HepG2 (cell line): ENCODE measurements around the gene NDUFS4. TPM values are rescaled to one million over a fixed set of nuclear protein-coding genes. Genes with fewer than 3 reads are reported as not detected.
A peak's percentile ranks its signal among the peaks of the same experiment; 100 is the strongest.

Source experiments
- CHD4 ChIP-seq: fragments of 200-600 bp; sonication (generic); IDR thresholded peaks from 2 replicates; pipeline ENCODE4 v1.7.0; 2017; ENCODE audit warnings: mild to moderate bottlenecking, low read length, borderline replicate concordance
- GLI4 ChIP-seq: sonication (generic); formaldehyde crosslinking; IDR thresholded peaks from 2 replicates; pipeline ENCODE4 v1.5.1; 2020; ENCODE audit warnings: missing genetic modification reagents, mild to moderate bottlenecking, moderate library complexity, borderline replicate concordance
- JDP2 ChIP-seq: sonication (generic); formaldehyde crosslinking; IDR thresholded peaks from 2 replicates; pipeline ENCODE4 v1.8.1; 2022; ENCODE audit warnings: missing genetic modification reagents, borderline replicate concordance
- KAT7 ChIP-seq: IDR thresholded peaks from 2 replicates; pipeline ENCODE4 v1.6.1; 2018; ENCODE audit warnings: borderline replicate concordance, missing compliant biosample characterization
- KDM1A ChIP-seq: IDR thresholded peaks from 2 replicates; pipeline ENCODE4 v1.6.1; 2016; ENCODE audit warnings: missing compliant biosample characterization
- KDM2A ChIP-seq: sonication (generic); formaldehyde crosslinking; IDR thresholded peaks from 2 replicates; pipeline ENCODE4 v1.4.0; 2020; ENCODE audit warnings: low read depth, missing genetic modification reagents, borderline replicate concordance
- KLF12 ChIP-seq: sonication (generic); formaldehyde crosslinking; IDR thresholded peaks from 2 replicates; pipeline ENCODE4 v1.4.0; 2020; ENCODE audit warnings: missing genetic modification reagents, borderline replicate concordance
- NCOA2 ChIP-seq: sonication (generic); formaldehyde crosslinking; IDR thresholded peaks from 2 replicates; pipeline ENCODE4 v1.8.0; 2022; ENCODE audit warnings: inconsistent platforms
- NR2C2 ChIP-seq: sonication (generic); formaldehyde crosslinking; IDR thresholded peaks from 2 replicates; pipeline ENCODE4 v1.4.0; 2020; ENCODE audit warnings: missing genetic modification reagents, mild to moderate bottlenecking, moderate library complexity, borderline replicate concordance
- SMYD3 ChIP-seq: sonication (generic); formaldehyde crosslinking; IDR thresholded peaks from 2 replicates; pipeline ENCODE4 v1.8.1; 2023; ENCODE audit warnings: mild to moderate bottlenecking, missing genetic modification reagents
- TAF1 ChIP-seq: sonication (generic); formaldehyde crosslinking; IDR thresholded peaks from 2 replicates; pipeline ENCODE4 v1.4.0; 2020; ENCODE audit warnings: missing genetic modification reagents
- THYN1 ChIP-seq: sonication (generic); formaldehyde crosslinking; IDR thresholded peaks from 2 replicates; pipeline ENCODE4 v1.8.1; 2023; ENCODE audit warnings: low read depth, mild to moderate bottlenecking, moderate library complexity, missing genetic modification reagents, borderline replicate concordance
- TP53 ChIP-seq: sonication (generic); formaldehyde crosslinking; conservative IDR thresholded peaks from 2 replicates; pipeline ENCODE4 v1.4.0; 2020; ENCODE audit warnings: missing genetic modification reagents
- ZNF207 ChIP-seq: fragments of 450-650 bp; IDR thresholded peaks from 2 replicates; pipeline ENCODE4 v1.6.1; 2016; ENCODE audit warnings: antibody characterized with exemption, borderline replicate concordance
- ZNF589 ChIP-seq: sonication (generic); formaldehyde crosslinking; conservative IDR thresholded peaks from 2 replicates; pipeline ENCODE4 v1.8.0; 2022; ENCODE audit warnings: mild to moderate bottlenecking, moderate library complexity, missing genetic modification reagents
- ZNF678 ChIP-seq: sonication (generic); formaldehyde crosslinking; IDR thresholded peaks from 2 replicates; pipeline ENCODE4 v1.4.0; 2020; ENCODE audit warnings: mild to moderate bottlenecking, missing genetic modification reagents
- ZSCAN30 ChIP-seq: sonication (generic); formaldehyde crosslinking; IDR thresholded peaks from 2 replicates; pipeline ENCODE4 v1.5.0; 2020; ENCODE audit warnings: mild to moderate bottlenecking, missing genetic modification reagents
- polyA plus RNA-seq, 8 experiments: library from polyadenylated mRNA; depleted of rRNA in 3 of 8; stranded (reverse) in 7 of 8; unstranded in 1 of 8; fragments of >200 nt; fragmentation: Illumina TruSeq in 4 of 8; extraction: Trizol in 4 of 8; gene quantifications; 2 replicates each; pipeline versions ENCODE4 v1.2.1 to v1.2.3, GENCODE V29; 2011 to 2016; ENCODE audit warnings: low read depth in 4 of 8, missing spikeins in 1 of 8, mixed read lengths in 1 of 8; ENCODE audit not compliant: insufficient read depth in 1 of 8
- total RNA-seq, 5 experiments: library from RNA; depleted of rRNA; stranded (reverse); fragments of >200 nt; fragmentation: Illumina TruSeq; extraction: Trizol; gene quantifications; 2 replicates each; pipeline ENCODE4 v1.2.3, GENCODE V29; 2016; ENCODE audit warnings: low read depth in 1 of 5
- TF ChIP-seq, protein P1 (sequence below): sonication (generic); formaldehyde crosslinking; IDR thresholded peaks from 2 replicates; pipeline ENCODE4 v1.4.0; 2020; ENCODE audit warnings: mild to moderate bottlenecking, missing genetic modification reagents
- TF ChIP-seq, protein P2 (sequence below): sonication (generic); formaldehyde crosslinking; IDR thresholded peaks from 2 replicates; pipeline ENCODE4 v1.4.0; 2020; ENCODE audit warnings: mild to moderate bottlenecking, missing genetic modification reagents, borderline replicate concordance

NDUFS4 gene
- total and polyA plus RNA-seq, 2 of the 13 experiments (the other 11 are each of a cell fraction or from before 2014, with no cell fraction given) = 121 to 126 TPM

DNA sequence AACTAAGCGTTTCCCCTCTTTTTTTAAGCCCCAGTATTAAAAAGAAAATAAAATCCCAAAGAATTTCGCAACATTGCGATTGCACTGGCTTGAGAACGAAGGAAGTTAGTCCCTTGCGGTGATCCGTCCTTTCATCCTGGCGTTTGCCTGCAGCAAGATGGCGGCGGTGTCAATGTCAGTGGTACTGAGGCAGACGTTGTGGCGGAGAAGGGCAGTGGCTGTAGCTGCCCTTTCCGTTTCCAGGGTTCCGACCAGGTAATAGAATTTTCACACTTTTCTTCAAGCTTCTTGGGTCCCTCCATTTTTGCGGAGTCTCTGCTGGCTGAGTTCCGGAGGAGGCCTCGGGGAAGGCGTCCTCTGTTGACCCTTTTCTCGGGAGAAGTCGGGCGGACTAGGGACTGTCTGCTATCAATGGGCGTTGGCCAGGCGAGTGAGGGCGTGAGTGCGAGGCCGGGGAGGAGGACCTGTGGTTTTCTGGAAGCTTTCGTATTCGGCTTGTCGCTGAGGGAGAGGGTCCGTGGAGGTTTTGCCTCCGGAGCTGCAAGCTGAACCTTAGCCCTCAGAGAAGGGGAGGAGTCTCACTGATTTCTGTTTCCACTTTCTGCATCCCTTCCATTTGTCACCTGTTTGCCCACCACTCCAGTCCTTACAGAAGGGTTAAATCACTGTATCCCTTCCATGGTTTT is at the start of gene NDUFS4 (continued):
- TF ChIP-seq CHD4 (no peak), JDP2 (CRISPR knock-in tag) (no peak), KAT7 (CRISPR knock-in tag) (peak; percentile 79; the same call in 1 of the 2 replicates), ZNF207 (no peak), KDM1A (0 out of 2 replicates have a peak, but pooled peaks have one; percentile 56), KDM2A (CRISPR knock-in tag) (peak; percentile 94), THYN1 (CRISPR knock-in tag) (no peak), KLF12 (CRISPR knock-in tag) (peak; percentile 77), GLI4 (peak; percentile 86; the same call in 1 of the 2 replicates), TP53 (CRISPR knock-in tag) (no peak), ZSCAN30 (CRISPR knock-in tag) (no peak), NR2C2 (CRISPR knock-in tag) (peak; percentile 69), NCOA2 (peak; percentile 42; the same call in 1 of the 2 replicates), TAF1 (peak; percentile 96), ZNF589 (CRISPR knock-in tag) (peak; percentile 49; the same call in 1 of the 2 replicates), ZNF678 (CRISPR knock-in tag) (no peak), SMYD3 (CRISPR knock-in tag) (0 out of 2 replicates have a peak, but pooled peaks have one; percentile 8)
- TF ChIP-seq, protein P1, sequence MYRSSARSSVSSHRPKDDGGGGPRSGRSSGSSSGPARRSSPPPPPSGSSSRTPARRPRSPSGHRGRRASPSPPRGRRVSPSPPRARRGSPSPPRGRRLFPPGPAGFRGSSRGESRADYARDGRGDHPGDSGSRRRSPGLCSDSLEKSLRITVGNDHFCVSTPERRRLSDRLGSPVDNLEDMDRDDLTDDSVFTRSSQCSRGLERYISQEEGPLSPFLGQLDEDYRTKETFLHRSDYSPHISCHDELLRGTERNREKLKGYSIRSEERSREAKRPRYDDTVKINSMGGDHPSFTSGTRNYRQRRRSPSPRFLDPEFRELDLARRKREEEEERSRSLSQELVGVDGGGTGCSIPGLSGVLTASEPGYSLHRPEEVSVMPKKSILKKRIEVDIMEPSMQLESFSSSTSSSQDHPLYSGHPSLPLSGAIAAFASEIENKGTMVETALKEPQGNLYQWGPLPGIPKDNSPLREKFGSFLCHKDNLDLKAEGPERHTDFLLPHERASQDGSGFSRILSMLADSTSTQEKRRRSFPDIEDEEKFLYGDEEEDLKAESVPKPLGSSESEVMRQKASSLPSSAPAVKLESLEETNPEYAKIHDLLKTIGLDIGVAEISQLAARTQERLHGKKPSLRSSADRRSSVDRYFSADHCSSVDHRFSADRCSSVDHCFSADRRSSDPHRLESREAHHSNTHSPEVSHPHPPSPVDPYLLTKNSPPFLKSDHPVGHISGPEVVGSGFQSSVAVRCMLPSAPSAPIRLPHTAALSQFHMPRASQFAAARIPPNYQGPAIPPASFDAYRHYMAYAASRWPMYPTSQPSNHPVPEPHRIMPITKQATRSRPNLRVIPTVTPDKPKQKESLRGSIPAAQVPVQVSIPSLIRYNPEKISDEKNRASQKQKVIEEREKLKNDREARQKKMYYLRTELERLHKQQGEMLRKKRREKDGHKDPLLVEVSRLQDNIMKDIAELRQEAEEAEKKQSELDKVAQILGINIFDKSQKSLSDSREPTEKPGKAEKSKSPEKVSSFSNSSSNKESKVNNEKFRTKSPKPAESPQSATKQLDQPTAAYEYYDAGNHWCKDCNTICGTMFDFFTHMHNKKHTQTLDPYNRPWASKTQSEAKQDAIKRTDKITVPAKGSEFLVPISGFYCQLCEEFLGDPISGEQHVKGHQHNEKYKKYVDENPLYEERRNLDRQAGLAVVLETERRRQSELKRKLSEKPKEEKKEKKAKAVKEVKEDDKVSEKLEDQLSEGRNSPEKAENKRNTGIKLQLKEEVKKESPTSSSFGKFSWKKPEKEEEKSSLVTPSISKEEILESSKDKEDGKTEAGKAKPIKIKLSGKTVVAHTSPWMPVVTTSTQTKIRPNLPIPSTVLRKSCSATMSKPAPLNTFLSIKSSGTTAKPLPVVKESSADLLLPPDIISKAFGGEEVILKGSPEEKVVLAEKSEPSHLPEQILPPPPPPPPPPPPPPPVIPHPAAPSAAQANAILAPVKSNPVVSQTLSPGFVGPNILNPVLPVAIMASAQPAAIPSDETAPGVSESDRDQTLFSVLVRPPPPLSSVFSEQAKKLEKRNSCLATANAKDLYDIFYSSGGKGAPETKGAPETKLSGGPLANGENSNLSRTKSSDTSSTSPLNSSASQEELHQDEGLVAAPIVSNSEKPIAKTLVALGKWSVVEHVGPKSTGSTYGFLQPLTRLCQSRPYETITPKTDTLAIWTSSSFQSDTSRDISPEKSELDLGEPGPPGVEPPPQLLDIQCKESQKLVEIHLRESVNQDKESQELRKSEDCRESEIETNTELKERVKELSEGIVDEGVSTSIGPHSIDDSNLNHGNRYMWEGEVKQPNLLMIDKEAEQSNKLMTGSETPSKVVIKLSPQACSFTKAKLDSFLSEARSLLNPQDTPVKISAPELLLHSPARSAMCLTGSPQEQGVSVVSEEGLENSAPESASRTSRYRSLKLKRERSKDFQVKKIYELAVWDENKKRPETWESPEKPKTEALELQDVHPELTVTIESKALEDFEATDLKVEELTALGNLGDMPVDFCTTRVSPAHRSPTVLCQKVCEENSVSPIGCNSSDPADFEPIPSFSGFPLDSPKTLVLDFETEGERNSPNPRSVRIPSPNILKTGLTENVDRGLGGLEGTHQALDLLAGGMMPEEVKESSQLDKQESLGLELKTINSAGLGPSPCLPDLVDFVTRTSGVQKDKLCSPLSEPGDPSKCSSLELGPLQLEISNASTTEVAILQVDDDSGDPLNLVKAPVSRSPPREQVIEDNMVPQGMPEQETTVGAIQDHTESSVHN (CRISPR knock-in tag) = peak; percentile 49; the same call in 1 of the 2 replicates
- TF ChIP-seq, protein P2, sequence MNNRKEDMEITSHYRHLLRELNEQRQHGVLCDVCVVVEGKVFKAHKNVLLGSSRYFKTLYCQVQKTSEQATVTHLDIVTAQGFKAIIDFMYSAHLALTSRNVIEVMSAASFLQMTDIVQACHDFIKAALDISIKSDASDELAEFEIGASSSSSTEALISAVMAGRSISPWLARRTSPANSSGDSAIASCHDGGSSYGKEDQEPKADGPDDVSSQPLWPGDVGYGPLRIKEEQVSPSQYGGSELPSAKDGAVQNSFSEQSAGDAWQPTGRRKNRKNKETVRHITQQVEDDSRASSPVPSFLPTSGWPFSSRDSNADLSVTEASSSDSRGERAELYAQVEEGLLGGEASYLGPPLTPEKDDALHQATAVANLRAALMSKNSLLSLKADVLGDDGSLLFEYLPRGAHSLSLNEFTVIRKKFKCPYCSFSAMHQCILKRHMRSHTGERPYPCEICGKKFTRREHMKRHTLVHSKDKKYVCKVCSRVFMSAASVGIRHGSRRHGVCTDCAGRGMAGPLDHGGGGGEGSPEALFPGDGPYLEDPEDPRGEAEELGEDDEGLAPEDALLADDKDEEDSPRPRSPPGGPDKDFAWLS (CRISPR knock-in tag) = no peak
